ENCODE data around the gene NUDT14. TPM values are rescaled to one million over a fixed set of nuclear protein-coding genes. Genes with fewer than 3 reads are reported as not detected.

The NUDT14 gene
- total RNA-seq, 6 donors from 2014 or later: 17.9 to 87.5 (median 54.9) TPM

DNA sequence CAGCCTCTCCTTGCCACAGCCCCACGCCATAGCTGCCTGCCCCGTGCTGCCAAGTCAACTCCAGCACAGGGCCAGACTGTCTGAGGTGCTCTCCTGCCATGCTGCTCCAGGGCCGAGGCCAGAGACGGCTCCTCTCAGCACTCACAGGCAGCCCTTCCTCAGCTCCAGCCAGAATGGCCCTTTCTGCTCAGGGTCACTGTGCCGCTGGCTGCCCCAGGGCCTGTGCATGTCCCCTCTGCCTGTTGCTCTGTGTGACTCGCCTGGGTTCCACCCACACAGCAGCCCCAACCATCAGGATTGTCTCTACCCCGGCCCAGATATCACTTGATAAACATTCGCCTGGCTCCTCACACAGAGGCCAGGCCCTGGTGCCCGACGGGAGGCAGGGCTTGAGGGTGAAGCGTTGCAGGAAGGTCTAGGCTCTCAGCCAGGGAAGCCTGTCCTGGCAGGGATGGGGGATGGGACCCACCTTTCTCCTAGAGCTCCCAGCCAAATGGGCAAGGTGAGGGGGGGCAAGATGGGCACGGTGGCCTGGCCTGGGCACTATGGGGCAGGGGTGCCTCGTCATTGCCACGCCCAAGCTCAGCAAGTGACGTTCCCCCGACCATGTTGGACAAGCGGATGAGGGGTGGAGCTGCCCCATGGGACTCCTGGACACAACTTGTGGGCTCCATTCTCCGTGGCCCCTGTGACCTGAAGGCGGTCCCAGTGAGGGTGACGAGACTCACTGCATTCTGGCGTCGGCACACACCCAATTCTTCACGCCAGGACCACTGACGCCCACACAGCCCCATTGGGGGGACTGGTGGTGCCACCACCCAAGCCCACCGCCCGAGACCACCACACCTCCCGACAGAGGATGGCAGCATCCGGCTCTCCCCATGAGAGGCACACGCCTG is 39.8 kb upstream of the NUDT14 start:
- WGBS, 2 donors: 77 to 86% methylated on average over 10 to 23 of the region's 29 CpGs
- ATAC-seq (ENCODE audit: low FRiP score in 2 of 2) (no peak), DNase-seq (peak; percentile 61 to 62)
- Histone ChIP-seq H3K27ac (peak overlapping the region in 2 of 4 donors; percentile 19 to 51), H3K4me1 (peaks cover 0 to 20% (median 2%) of the 10 kb centered on the region in 4 donors), H3K27me3 (no peaks in the 10 kb centered on the region), H3K9me3 (no peaks in the 10 kb centered on the region), H3K4me3 (no peak overlapping the region), H3K36me3 (peaks cover 0 to 81% (median 60%) of the 10 kb centered on the region in 4 donors)
- TF ChIP-seq, protein P1, sequence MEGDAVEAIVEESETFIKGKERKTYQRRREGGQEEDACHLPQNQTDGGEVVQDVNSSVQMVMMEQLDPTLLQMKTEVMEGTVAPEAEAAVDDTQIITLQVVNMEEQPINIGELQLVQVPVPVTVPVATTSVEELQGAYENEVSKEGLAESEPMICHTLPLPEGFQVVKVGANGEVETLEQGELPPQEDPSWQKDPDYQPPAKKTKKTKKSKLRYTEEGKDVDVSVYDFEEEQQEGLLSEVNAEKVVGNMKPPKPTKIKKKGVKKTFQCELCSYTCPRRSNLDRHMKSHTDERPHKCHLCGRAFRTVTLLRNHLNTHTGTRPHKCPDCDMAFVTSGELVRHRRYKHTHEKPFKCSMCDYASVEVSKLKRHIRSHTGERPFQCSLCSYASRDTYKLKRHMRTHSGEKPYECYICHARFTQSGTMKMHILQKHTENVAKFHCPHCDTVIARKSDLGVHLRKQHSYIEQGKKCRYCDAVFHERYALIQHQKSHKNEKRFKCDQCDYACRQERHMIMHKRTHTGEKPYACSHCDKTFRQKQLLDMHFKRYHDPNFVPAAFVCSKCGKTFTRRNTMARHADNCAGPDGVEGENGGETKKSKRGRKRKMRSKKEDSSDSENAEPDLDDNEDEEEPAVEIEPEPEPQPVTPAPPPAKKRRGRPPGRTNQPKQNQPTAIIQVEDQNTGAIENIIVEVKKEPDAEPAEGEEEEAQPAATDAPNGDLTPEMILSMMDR (IDR thresholded peaks at IDR 0.05): no peak
- TF ChIP-seq POLR2A (IDR thresholded peaks at IDR 0.05) (no peak), POLR2AphosphoS5 (IDR thresholded peaks at IDR 0.05) (no peak), EP300 (IDR thresholded peaks at IDR 0.05) (no peak)

DNA sequence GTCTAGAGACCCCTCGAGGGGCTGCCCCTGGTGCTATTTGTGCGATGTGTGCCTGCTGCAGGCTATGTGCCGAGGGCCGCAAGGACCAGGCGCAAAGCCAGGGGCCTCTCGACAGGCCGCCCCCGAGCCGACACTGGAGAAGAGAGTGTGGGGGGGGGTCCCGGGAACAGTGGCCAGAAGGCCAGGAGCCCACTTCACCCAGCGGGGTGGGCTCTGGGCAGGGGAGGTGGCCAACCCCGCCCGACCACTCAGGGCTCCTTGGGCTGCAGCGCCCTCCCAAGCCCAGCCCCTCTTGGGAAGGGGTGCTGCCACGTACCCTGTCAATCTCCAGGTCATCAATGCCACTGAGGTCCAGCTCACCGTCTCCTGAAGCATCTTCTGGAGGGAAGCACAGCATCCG is 38.6 kb upstream of the NUDT14 start:
- WGBS, 2 donors: 94 to 97% methylated on average over 3 to 17 of the region's 17 CpGs

GRCh38 chr14:105219043-105219612 is 38.0 kb upstream of the NUDT14 start:
- Histone ChIP-seq H3K9me3 (no peaks in the 10 kb centered on the region), H3K4me1 (peaks cover 0 to 15% (median 0%) of the 10 kb centered on the region in 4 donors), H3K27ac (no peak overlapping the region), H3K4me3 (no peak overlapping the region), H3K36me3 (peaks cover 0 to 64% (median 51%) of the 10 kb centered on the region in 4 donors), H3K27me3 (no peaks in the 10 kb centered on the region)
- DNase-seq (peak in 1 of 2 donors; percentile 62), ATAC-seq (ENCODE audit: low FRiP score in 2 of 2) (no peak)
- TF ChIP-seq POLR2A (IDR thresholded peaks at IDR 0.05) (no peak), POLR2AphosphoS5 (IDR thresholded peaks at IDR 0.05) (no peak), EP300 (IDR thresholded peaks at IDR 0.05) (no peak)
- TF ChIP-seq, protein P1 (IDR thresholded peaks at IDR 0.05): no peak
- 96% methylated on average over 23 of the region's 29 CpGs for WGBS, 2 donors

More for the DNA sequence above, 38.6 kb upstream of the NUDT14 start:
- Histone ChIP-seq H3K4me3 (no peak overlapping the region), H3K27ac (no peak overlapping the region), H3K36me3 (peaks cover 0 to 70% (median 51%) of the 10 kb centered on the region in 4 donors), H3K4me1 (peaks cover 0 to 17% (median 0%) of the 10 kb centered on the region in 4 donors), H3K27me3 (no peaks in the 10 kb centered on the region), H3K9me3 (no peaks in the 10 kb centered on the region)
- peak in 1 of 2 donors; percentile 70 for DNase-seq
- TF ChIP-seq POLR2A (IDR thresholded peaks at IDR 0.05) (no peak), POLR2AphosphoS5 (IDR thresholded peaks at IDR 0.05) (no peak), EP300 (IDR thresholded peaks at IDR 0.05) (no peak)
- TF ChIP-seq, protein P1 (IDR thresholded peaks at IDR 0.05): no peak
- ATAC-seq (ENCODE audit: low FRiP score in 2 of 2): no peak

- Histone ChIP-seq H3K4me3 (no peak overlapping the region), H3K9me3 (no peaks in the 10 kb centered on the region), H3K4me1 (peaks cover 0 to 15% (median 0%) of the 10 kb centered on the region in 4 donors), H3K27me3 (no peaks in the 10 kb centered on the region), H3K36me3 (peaks cover 0 to 65% (median 52%) of the 10 kb centered on the region in 4 donors), H3K27ac (peak overlapping the region in 2 of 4 donors; percentile 42 to 56)
- no peak for TF ChIP-seq EP300 (IDR thresholded peaks at IDR 0.05)
- TF ChIP-seq, protein P1 (IDR thresholded peaks at IDR 0.05): no peak
- TF ChIP-seq POLR2AphosphoS5 (IDR thresholded peaks at IDR 0.05): no peak
- no peak for TF ChIP-seq POLR2A (IDR thresholded peaks at IDR 0.05)
- 91 to 100% methylated on average over 4 to 8 of the region's 19 CpGs for WGBS, 2 donors
- peak in 1 of 2 donors; percentile 66 for DNase-seq
- ATAC-seq (ENCODE audit: low FRiP score in 2 of 2): no peak
These were observed 37.5 kb upstream of the NUDT14 start for GRCh38 chr14:105218611-105219010.
